HepG2 (cell line): ENCODE measurements around the gene PIGO. TPM values are rescaled to one million over a fixed set of nuclear protein-coding genes. Genes with fewer than 3 reads are reported as not detected.

ENCODE experiments used
- ARID2 ChIP-seq: sonication (generic); formaldehyde crosslinking; IDR thresholded peaks from 2 replicates; pipeline ENCODE4 v1.8.1; 2022; ENCODE audit warnings: mild to moderate bottlenecking, missing genetic modification reagents, borderline replicate concordance
- ATAD3A ChIP-seq: sonication (generic); formaldehyde crosslinking; IDR thresholded peaks from 2 replicates; pipeline ENCODE4 v1.4.0; 2020; ENCODE audit warnings: missing genetic modification reagents
- DMTF1 ChIP-seq: sonication (generic); formaldehyde crosslinking; IDR thresholded peaks from 2 replicates; pipeline ENCODE4 v1.4.0; 2020; ENCODE audit warnings: mild to moderate bottlenecking, missing genetic modification reagents
- FOXK1 ChIP-seq: sonication (generic); formaldehyde crosslinking; IDR thresholded peaks from 2 replicates; pipeline ENCODE4 v1.4.0; 2020; ENCODE audit warnings: low read depth, missing genetic modification reagents, borderline replicate concordance
- HMGA1 ChIP-seq: sonication (generic); formaldehyde crosslinking; conservative IDR thresholded peaks from 2 replicates; pipeline ENCODE4 v1.4.0; 2020; ENCODE audit warnings: missing genetic modification reagents
- IRX3 ChIP-seq: sonication (generic); formaldehyde crosslinking; IDR thresholded peaks from 2 replicates; pipeline ENCODE4 v1.8.1; 2023; ENCODE audit warnings: mild to moderate bottlenecking, low read depth, missing genetic modification reagents, borderline replicate concordance
- RBM39 ChIP-seq: fragments of 200-400 bp; formaldehyde crosslinking; IDR thresholded peaks from one replicate; pipeline ENCODE4 v1.6.1; 2018; ENCODE audit warnings: antibody characterized with exemption, mild to moderate bottlenecking, low read depth, low read length; ENCODE audit not compliant: poor library complexity, severe bottlenecking
- SMAD1 ChIP-seq: sonication (generic); formaldehyde crosslinking; IDR thresholded peaks from 2 replicates; pipeline ENCODE4 v1.4.0; 2020; ENCODE audit warnings: missing genetic modification reagents, low read depth, mild to moderate bottlenecking, borderline replicate concordance
- ZBTB1 ChIP-seq: sonication (generic); formaldehyde crosslinking; IDR thresholded peaks from 2 replicates; pipeline ENCODE4 v1.4.0; 2020; ENCODE audit warnings: missing genetic modification reagents, borderline replicate concordance
- ZBTB10 ChIP-seq: sonication (generic); formaldehyde crosslinking; IDR thresholded peaks from 2 replicates; pipeline ENCODE4 v1.4.0; 2020; ENCODE audit warnings: missing genetic modification reagents, borderline replicate concordance
- ZFP36 ChIP-seq: fragments of 150-350 bp; IDR thresholded peaks from 2 replicates; pipeline ENCODE4 v1.6.1; 2018; ENCODE audit warnings: borderline replicate concordance, low read length, low read depth; ENCODE audit not compliant: partially characterized antibody
- ZNF101 ChIP-seq: sonication (generic); formaldehyde crosslinking; IDR thresholded peaks from 2 replicates; pipeline ENCODE4 v1.4.0; 2020; ENCODE audit warnings: mild to moderate bottlenecking, low read depth, missing genetic modification reagents, borderline replicate concordance
- ZNF30 ChIP-seq: sonication (generic); formaldehyde crosslinking; IDR thresholded peaks from 2 replicates; pipeline ENCODE4 v1.5.0; 2020; ENCODE audit warnings: mild to moderate bottlenecking, missing genetic modification reagents
- ZNF337 ChIP-seq: sonication (generic); formaldehyde crosslinking; IDR thresholded peaks from 2 replicates; pipeline ENCODE4 v1.5.1; 2020; ENCODE audit warnings: missing genetic modification reagents, low read depth, mild to moderate bottlenecking, borderline replicate concordance
- ZNF382 ChIP-seq: sonication (generic); formaldehyde crosslinking; IDR thresholded peaks from 2 replicates; pipeline ENCODE4 v1.5.0; 2020; ENCODE audit warnings: missing genetic modification reagents, mild to moderate bottlenecking, borderline replicate concordance
- ZNF468 ChIP-seq: sonication (generic); formaldehyde crosslinking; IDR thresholded peaks from 2 replicates; pipeline ENCODE4 v1.8.0; 2022; ENCODE audit warnings: mild to moderate bottlenecking, moderate library complexity, missing genetic modification reagents
- ZNF615 ChIP-seq: sonication (generic); formaldehyde crosslinking; IDR thresholded peaks from 2 replicates; pipeline ENCODE4 v1.5.0; 2020; ENCODE audit warnings: mild to moderate bottlenecking, missing genetic modification reagents, borderline replicate concordance
- ZNF775 ChIP-seq: sonication (generic); formaldehyde crosslinking; IDR thresholded peaks from 2 replicates; pipeline ENCODE4 v1.4.0; 2020; ENCODE audit warnings: missing genetic modification reagents, mild to moderate bottlenecking, moderate library complexity, borderline replicate concordance
- polyA plus RNA-seq, 8 experiments: library from polyadenylated mRNA; depleted of rRNA in 3 of 8; stranded (reverse) in 7 of 8; unstranded in 1 of 8; fragments of >200 nt; fragmentation: Illumina TruSeq in 4 of 8; extraction: Trizol in 4 of 8; gene quantifications; 2 replicates each; pipeline versions ENCODE4 v1.2.1 to v1.2.3, GENCODE V29; 2011 to 2016; ENCODE audit warnings: low read depth in 4 of 8, missing spikeins in 1 of 8, mixed read lengths in 1 of 8; ENCODE audit not compliant: insufficient read depth in 1 of 8
- total RNA-seq, 5 experiments: library from RNA; depleted of rRNA; stranded (reverse); fragments of >200 nt; fragmentation: Illumina TruSeq; extraction: Trizol; gene quantifications; 2 replicates each; pipeline ENCODE4 v1.2.3, GENCODE V29; 2016; ENCODE audit warnings: low read depth in 1 of 5
- TF ChIP-seq, protein P1 (sequence below): sonication (generic); formaldehyde crosslinking; IDR thresholded peaks from 2 replicates; pipeline ENCODE4 v1.4.0; 2020; ENCODE audit warnings: missing genetic modification reagents, borderline replicate concordance
- TF ChIP-seq, protein P2 (sequence below): sonication (generic); formaldehyde crosslinking; IDR thresholded peaks from 2 replicates; pipeline ENCODE4 v1.4.0; 2020; ENCODE audit warnings: missing genetic modification reagents

The PIGO gene
- total and polyA plus RNA-seq, 2 of the 13 experiments (the other 11 are each of a cell fraction or from before 2014, with no cell fraction given) = 20.5 to 26.2 TPM

GRCh38 chr9:35071814-35072460 lies 24.5 kb downstream of the PIGO start (continued):
- TF ChIP-seq ZBTB1 (CRISPR knock-in tag) (no peak), DMTF1 (CRISPR knock-in tag) (no peak), ZNF337 (CRISPR knock-in tag) (no peak), ZNF101 (CRISPR knock-in tag) (0 out of 2 replicates have a peak, but pooled peaks have one; percentile 73), ZNF30 (peak; percentile 69; the same call in 1 of the 2 replicates), ARID2 (CRISPR knock-in tag) (peak; percentile 57; the same call in 1 of the 2 replicates), ZNF382 (CRISPR knock-in tag) (no peak), ATAD3A (CRISPR knock-in tag) (no peak; the same call in 1 of the 2 replicates), ZBTB10 (CRISPR knock-in tag) (peak; percentile 34; the same call in 1 of the 2 replicates), SMAD1 (CRISPR knock-in tag) (no peak), ZNF775 (no peak), ZNF468 (CRISPR knock-in tag) (no peak), IRX3 (CRISPR knock-in tag) (peak; percentile 90; the same call in 1 of the 2 replicates), HMGA1 (no peak), FOXK1 (CRISPR knock-in tag) (no peak), ZNF615 (CRISPR knock-in tag) (peak; percentile 63), RBM39 (peak; percentile 72), ZFP36 (no peak)
- TF ChIP-seq, protein P1, sequence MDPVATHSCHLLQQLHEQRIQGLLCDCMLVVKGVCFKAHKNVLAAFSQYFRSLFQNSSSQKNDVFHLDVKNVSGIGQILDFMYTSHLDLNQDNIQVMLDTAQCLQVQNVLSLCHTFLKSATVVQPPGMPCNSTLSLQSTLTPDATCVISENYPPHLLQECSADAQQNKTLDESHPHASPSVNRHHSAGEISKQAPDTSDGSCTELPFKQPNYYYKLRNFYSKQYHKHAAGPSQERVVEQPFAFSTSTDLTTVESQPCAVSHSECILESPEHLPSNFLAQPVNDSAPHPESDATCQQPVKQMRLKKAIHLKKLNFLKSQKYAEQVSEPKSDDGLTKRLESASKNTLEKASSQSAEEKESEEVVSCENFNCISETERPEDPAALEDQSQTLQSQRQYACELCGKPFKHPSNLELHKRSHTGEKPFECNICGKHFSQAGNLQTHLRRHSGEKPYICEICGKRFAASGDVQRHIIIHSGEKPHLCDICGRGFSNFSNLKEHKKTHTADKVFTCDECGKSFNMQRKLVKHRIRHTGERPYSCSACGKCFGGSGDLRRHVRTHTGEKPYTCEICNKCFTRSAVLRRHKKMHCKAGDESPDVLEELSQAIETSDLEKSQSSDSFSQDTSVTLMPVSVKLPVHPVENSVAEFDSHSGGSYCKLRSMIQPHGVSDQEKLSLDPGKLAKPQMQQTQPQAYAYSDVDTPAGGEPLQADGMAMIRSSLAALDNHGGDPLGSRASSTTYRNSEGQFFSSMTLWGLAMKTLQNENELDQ (CRISPR knock-in tag) = no peak; the same call in 1 of the 2 replicates
- TF ChIP-seq, protein P2, sequence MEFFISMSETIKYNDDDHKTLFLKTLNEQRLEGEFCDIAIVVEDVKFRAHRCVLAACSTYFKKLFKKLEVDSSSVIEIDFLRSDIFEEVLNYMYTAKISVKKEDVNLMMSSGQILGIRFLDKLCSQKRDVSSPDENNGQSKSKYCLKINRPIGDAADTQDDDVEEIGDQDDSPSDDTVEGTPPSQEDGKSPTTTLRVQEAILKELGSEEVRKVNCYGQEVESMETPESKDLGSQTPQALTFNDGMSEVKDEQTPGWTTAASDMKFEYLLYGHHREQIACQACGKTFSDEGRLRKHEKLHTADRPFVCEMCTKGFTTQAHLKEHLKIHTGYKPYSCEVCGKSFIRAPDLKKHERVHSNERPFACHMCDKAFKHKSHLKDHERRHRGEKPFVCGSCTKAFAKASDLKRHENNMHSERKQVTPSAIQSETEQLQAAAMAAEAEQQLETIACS (CRISPR knock-in tag) = peak; percentile 88
